ENCODE data around the gene GRIPAP1. TPM values are rescaled to one million over a fixed set of nuclear protein-coding genes. Genes with fewer than 3 reads are reported as not detected.
"Not testable (repeated sequence)": the region's sequence is repeated elsewhere in the genome, so short reads cannot be mapped to it uniquely, and the experiment has no call there.

Gene GRIPAP1
- total RNA-seq, 1 donor from 2014 or later: 28.8 TPM

DNA sequence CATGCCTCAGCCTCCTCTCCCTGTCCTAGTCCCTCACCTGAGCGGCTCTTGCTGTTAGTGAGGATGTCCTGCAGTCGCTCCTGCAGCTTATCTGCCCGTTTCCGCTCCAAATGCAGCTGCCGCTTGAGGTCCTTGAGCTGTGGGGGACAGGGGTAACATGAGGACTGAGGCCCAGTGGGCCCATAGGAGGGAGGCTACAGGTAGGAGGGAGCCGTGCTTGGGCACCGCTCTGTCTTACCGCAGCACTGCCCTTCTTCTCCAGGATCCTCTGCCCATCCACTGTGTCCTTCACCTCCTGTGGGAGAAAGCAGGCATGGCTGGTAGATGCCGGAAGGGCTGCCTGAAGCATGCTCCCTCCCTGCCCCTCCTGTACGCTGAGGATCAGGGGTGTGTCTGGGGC, 20.9 kb downstream of the GRIPAP1 start:
- peaks cover 20% of the 10 kb centered on the region for H3K36me3 Mint-ChIP-seq (ENCODE audit: low read depth)
- TF ChIP-seq CTCF (IDR thresholded peaks at IDR 0.05): no peak
- no peaks in the 10 kb centered on the region for H3K4me1 Mint-ChIP-seq (ENCODE audit: low read depth)

DNA sequence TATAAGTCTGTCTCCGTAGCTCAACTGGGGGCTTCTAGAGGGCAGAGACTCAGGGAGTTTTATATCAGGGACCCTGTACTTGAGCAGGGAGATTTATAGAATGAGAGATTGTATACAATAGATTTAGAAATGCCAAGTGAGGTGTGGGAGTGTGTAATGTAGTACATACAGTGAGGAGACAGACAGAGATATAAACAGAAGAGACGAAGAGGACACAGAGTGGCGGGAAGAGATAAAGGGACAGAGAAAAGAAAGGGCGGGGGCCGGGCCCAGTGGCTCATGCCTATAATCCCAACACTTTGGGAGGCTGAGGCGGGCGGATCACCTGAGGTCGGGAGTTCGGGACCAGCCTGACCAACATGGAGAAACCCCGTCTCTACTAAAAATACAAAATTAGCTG, 21.7 kb downstream of the GRIPAP1 start:
- H3K27me3 Mint-ChIP-seq (ENCODE audit: low read depth); H3K27ac Mint-ChIP-seq (ENCODE audit: unreplicated experiment); H3K9me3 Mint-ChIP-seq (ENCODE audit: low read depth); H3K4me1 Mint-ChIP-seq (ENCODE audit: low read depth); DNase-seq (ENCODE audit: low spot score); H3K4me3 Mint-ChIP-seq (ENCODE audit: unreplicated experiment): not testable (repeated sequence)
- peaks cover 22% of the 10 kb centered on the region for H3K36me3 Mint-ChIP-seq (ENCODE audit: low read depth)

More for the DNA sequence above, 20.9 kb downstream of the GRIPAP1 start:
- H3K9me3 Mint-ChIP-seq (ENCODE audit: low read depth): peaks cover 4% of the 10 kb centered on the region
- no peak overlapping the region for H3K4me3 Mint-ChIP-seq (ENCODE audit: unreplicated experiment)
- H3K27ac Mint-ChIP-seq (ENCODE audit: unreplicated experiment): no peak overlapping the region
- H3K27me3 Mint-ChIP-seq (ENCODE audit: low read depth): no peaks in the 10 kb centered on the region
- DNase-seq (ENCODE audit: low spot score): no peak

DNA sequence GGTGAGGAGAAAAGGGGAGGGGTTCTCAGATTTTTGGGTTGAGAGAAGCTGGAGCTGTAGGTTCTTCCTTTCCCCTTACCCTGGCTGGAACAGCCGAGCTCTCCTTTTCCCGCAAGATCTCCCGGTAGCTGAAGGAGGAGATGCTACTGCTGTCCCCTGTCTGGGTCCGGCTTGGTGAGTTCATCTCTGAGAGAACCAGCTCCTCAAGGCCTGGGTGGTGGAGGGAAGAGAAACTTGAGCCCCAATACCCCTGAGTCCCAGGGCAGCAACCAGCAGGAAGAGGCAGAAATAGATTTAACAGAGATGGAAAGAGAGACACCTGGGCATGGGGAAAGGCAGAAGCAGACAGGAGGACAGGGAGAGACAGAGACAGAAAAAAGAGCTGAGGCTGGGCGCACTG, 23.8 kb downstream of the GRIPAP1 start:
- DNase-seq (ENCODE audit: low spot score): no peak
- Mint-ChIP-seq H3K9me3 (ENCODE audit: low read depth) (peaks cover 5% of the 10 kb centered on the region), H3K27ac (ENCODE audit: unreplicated experiment) (no peak overlapping the region), H3K4me3 (ENCODE audit: unreplicated experiment) (no peak overlapping the region), H3K27me3 (ENCODE audit: low read depth) (no peaks in the 10 kb centered on the region), H3K4me1 (ENCODE audit: low read depth) (peaks cover 1% of the 10 kb centered on the region), H3K36me3 (ENCODE audit: low read depth) (peaks cover 24% of the 10 kb centered on the region)
- TF ChIP-seq CTCF (IDR thresholded peaks at IDR 0.05): no peak

DNA sequence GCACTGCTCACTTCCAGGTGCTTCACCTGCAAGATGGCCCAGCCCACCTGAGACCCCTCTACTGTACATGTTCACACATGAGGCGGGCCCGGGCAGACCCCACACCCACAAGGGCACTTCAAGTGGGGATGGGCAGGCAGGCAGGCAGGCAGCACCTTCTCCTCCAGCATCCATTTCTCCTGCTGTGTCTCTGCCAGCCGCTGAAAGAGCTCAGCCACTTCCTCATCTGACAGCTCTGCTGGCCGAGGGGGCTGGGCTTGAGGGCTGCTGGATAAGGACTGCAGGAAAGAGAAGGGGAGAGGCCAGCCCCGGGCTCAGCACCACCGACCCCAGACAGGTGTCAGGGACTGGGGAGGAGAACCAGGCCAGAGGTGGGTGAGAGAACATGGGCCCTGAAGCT, 26.0 kb downstream of the GRIPAP1 start:
- no peak for DNase-seq (ENCODE audit: low spot score)
- peaks cover 10% of the 10 kb centered on the region for H3K4me1 Mint-ChIP-seq (ENCODE audit: low read depth)
- peaks cover 8% of the 10 kb centered on the region for H3K9me3 Mint-ChIP-seq (ENCODE audit: low read depth)
- no peak overlapping the region for H3K4me3 Mint-ChIP-seq (ENCODE audit: unreplicated experiment)
- H3K27ac Mint-ChIP-seq (ENCODE audit: unreplicated experiment): no peak overlapping the region
- no peaks in the 10 kb centered on the region for H3K27me3 Mint-ChIP-seq (ENCODE audit: low read depth)
- H3K36me3 Mint-ChIP-seq (ENCODE audit: low read depth): peaks cover 22% of the 10 kb centered on the region
- TF ChIP-seq CTCF (IDR thresholded peaks at IDR 0.05): no peak

DNA sequence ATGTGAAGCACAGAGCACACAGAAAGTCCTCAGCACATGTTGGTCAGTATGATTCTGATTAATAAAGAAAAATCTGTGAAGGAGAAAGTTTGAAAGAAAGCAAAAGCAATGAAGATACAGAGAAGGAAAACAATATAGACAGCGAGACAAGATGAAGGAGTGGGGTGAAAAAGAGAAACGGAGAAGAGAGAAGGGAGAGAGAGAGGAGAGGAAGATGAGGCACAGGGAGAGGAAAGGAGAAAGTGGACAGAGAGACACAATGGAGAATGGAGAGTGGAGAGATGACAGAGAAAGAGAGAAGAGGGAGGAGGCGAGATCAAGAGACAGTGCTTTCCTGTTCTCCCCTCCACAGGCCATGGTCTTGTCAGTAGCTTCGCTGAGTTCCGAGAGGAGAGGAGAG, 26.5 kb downstream of the GRIPAP1 start:
- H3K9me3 Mint-ChIP-seq (ENCODE audit: low read depth): peaks cover 8% of the 10 kb centered on the region
- TF ChIP-seq CTCF (IDR thresholded peaks at IDR 0.05): no peak
- peaks cover 10% of the 10 kb centered on the region for H3K4me1 Mint-ChIP-seq (ENCODE audit: low read depth)
- H3K36me3 Mint-ChIP-seq (ENCODE audit: low read depth): peaks cover 19% of the 10 kb centered on the region
- DNase-seq (ENCODE audit: low spot score): no peak
- no peak overlapping the region for H3K27ac Mint-ChIP-seq (ENCODE audit: unreplicated experiment)
- no peaks in the 10 kb centered on the region for H3K27me3 Mint-ChIP-seq (ENCODE audit: low read depth)
- no peak overlapping the region for H3K4me3 Mint-ChIP-seq (ENCODE audit: unreplicated experiment)

- H3K4me1 Mint-ChIP-seq (ENCODE audit: low read depth): peaks cover 10% of the 10 kb centered on the region
- peaks cover 8% of the 10 kb centered on the region for H3K9me3 Mint-ChIP-seq (ENCODE audit: low read depth)
- no peak overlapping the region for H3K27ac Mint-ChIP-seq (ENCODE audit: unreplicated experiment)
- TF ChIP-seq CTCF (IDR thresholded peaks at IDR 0.05): no peak
- peaks cover 17% of the 10 kb centered on the region for H3K36me3 Mint-ChIP-seq (ENCODE audit: low read depth)
- no peak overlapping the region for H3K4me3 Mint-ChIP-seq (ENCODE audit: unreplicated experiment)
- H3K27me3 Mint-ChIP-seq (ENCODE audit: low read depth): no peaks in the 10 kb centered on the region
- DNase-seq (ENCODE audit: low spot score): no peak
Observed at GRCh38 chrX:48975041-48975440, 27.0 kb downstream of the GRIPAP1 start.
